Measurements from ENCODE around the gene KDM5C. TPM values are rescaled to one million over a fixed set of nuclear protein-coding genes. Genes with fewer than 3 reads are reported as not detected.
A peak's percentile ranks its signal among the peaks of the same experiment; 100 is the strongest.

KDM5C gene
- polyA plus RNA-seq, 12 donors: 32.1 to 63.2 (median 41.4) TPM; not detected in 1

- no peak for DNase-seq
These were observed 29.6 kb downstream of the KDM5C start for GRCh38 chrX:53195401-53195800.

GRCh38 chrX:53194308-53194707, 30.7 kb downstream of the KDM5C start:
- DNase-seq: no peak

DNA sequence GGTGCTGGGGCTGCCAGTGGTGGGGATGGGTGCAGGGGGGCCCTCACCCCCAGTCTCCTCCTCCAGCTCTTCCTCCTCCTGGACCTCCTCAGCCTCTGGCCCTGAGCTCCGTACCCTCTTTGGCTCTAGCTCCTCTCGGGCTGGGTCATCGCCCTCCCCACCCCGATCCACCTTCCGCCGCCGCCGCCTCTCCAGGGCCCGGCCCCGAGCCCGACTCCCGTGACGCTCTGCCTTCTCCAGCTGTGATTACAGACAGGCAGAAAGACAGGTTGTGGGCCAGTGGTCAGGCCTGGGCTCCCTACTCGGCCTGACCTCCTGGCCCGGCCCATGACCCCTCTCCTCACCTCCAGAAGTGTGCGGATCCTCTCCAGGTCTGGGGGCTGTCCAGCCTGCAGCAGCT, 31.9 kb downstream of the KDM5C start:
- DNase-seq: no peak

DNA sequence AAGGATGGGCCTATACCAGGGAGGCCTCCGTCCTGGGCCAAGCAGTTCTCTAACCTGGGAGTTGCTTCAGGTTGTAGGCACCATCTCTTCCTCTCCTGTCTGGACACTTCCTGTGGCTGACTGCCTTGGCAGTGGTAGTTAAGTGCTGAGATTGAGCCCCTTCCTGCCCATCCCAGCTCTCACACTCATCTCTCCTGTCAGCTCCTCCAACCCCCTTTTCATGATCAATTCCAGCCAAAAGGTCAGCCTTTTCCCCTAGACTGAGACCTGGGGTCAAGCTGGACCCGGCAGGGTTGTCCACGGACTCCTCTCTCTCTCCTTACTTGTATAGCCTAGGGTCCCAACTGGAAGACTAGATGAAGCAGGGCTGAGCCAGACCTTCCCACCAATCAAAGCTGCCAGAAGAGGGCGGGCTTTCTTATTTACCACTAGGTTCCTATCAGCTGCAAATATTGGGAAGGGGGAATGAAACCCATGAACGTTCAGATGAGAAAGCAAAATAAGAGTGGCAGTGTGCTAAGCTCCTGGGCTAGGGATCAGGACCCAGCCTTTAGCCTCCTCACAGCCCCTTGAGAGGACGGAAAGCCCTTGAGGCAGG, 34.5 kb downstream of the KDM5C start:
- no peak for DNase-seq

GRCh38 chrX:53188763-53189162, 36.2 kb downstream of the KDM5C start:
- no peak for DNase-seq

GRCh38 chrX:53186351-53186750, 38.7 kb downstream of the KDM5C start:
- DNase-seq: no peak

DNA sequence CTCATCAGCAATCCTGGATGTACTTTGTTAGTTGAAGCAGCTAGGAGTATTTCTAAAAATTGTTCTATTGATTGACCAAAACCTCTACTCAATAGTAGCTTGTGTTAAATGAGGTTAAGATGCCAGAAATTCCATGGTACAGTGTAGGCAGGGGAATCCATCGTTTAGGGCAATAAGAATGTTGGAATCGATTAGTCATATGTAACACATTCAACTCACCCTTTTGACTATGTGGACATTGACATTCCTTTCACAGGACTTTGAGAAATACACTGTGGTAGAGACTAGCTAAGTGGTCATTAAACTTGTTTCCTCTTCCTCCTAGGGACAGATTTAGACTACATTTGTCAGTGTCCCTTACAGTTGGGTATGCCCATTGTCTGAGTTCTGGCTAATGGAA, 40.2 kb downstream of the KDM5C start:
- no peak for DNase-seq

- DNase-seq: no peak
These were observed 53.7 kb downstream of the KDM5C start for GRCh38 chrX:53171356-53171755.

DNA sequence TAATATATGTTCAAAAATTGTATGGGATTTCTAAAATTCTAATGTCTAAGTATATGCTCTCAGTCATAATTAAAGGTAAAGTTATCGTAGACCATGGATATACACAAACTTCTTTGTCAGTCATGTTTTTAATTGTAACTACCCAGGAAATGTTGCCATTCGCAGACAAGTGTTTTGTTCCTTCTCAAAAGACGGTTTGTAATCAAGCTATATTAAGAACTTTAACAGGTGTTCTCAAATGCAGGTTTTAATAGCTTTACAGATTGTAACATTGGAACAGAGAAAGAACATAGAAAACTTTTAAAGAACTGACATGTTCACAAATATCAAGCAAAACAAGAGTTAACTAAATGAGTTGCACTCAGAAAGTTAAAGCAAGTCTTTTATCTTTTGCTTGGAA, 58.9 kb downstream of the KDM5C start:
- no peak for DNase-seq

GRCh38 chrX:53164566-53164965, 60.4 kb downstream of the KDM5C start:
- DNase-seq: peak; percentile 4

GRCh38 chrX:53163436-53163835, 61.6 kb downstream of the KDM5C start:
- DNase-seq: no peak

GRCh38 chrX:53160297-53160983, 64.6 kb downstream of the KDM5C start:
- no peak for DNase-seq

- DNase-seq: no peak
These were observed 65.8 kb downstream of the KDM5C start for GRCh38 chrX:53159184-53159583.

GRCh38 chrX:53156207-53156596, 68.8 kb downstream of the KDM5C start:
- no peak for DNase-seq

DNA sequence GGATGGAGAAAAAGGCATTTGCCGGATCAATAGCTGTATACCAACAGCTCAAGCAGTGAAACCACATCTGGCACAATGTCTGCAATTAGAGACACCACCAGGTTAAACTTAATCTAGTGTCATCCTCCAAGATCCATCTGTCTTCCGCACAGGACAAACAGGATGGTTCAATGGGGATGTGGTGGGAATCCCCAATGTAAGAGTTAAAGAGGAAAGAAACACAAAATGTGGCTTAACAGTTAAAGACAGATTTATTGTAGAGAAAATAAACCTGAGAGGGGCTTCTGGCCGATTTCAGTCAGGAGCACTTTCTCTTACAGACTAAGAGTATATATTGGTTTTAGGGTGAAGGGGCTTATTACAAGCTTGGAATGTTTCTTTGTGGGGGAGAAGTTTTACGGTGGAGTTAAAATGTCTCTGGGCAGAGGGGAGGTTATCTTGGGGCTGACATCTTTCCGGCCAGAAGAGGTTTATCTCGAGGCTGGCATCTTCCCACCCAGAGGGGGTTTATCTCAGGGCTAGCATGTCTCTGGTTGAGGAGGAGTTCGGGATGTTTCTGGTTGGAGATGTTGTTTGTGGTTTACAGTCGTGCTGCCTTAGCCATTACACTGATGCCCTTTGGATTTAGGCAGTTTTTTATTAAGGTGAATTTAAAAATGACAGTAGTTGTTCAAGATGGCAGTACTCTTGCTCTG, 69.3 kb downstream of the KDM5C start:
- DNase-seq: no peak

- no peak for DNase-seq
These were observed 71.4 kb downstream of the KDM5C start for GRCh38 chrX:53153581-53153980.

Other genes starting within 250 kb of the KDM5C start
- gene GPR173, start 176.4 kb downstream of the KDM5C start, polyA plus RNA-seq (ENCODE audit: insufficient read length in 12 of 12): 10 to 100 TPM in 4 of 12 donors, 1 to 10 TPM in 7, not detected in 1; 5.9 to 13.3 (median 7.6) TPM
- 10 to 100 TPM in 11 of 12 donors, not detected in 1; 11.7 to 50.9 (median 14.6) TPM for gene TSPYL2, start 142.8 kb downstream of the KDM5C start, polyA plus RNA-seq (ENCODE audit: insufficient read length in 12 of 12)
- 10 to 100 TPM in 5 of 12 donors, 1 to 10 TPM in 6, not detected in 1; 5.6 to 17.7 (median 9.8) TPM for gene KANTR, start 131.1 kb downstream of the KDM5C start, polyA plus RNA-seq (ENCODE audit: insufficient read length in 12 of 12)
- gene IQSEC2, start 56.4 kb upstream of the KDM5C start, polyA plus RNA-seq (ENCODE audit: insufficient read length in 12 of 12): 10 to 100 TPM in 11 of 12 donors, not detected in 1; 10.9 to 24.1 (median 18.2) TPM
- gene SMC1A, start 197.4 kb upstream of the KDM5C start, polyA plus RNA-seq (ENCODE audit: insufficient read length in 12 of 12): 10 to 100 TPM in 11 of 12 donors, not detected in 1; 37.8 to 88.6 (median 55.0) TPM
- gene RIBC1, start 197.7 kb upstream of the KDM5C start, polyA plus RNA-seq (ENCODE audit: insufficient read length in 12 of 12): 1 to 10 TPM in 1 of 12 donors, under 1 TPM in 9, not detected in 2; 0.41 to 1.7 (median 0.66) TPM
- gene HSD17B10, start 209.2 kb upstream of the KDM5C start, polyA plus RNA-seq (ENCODE audit: insufficient read length in 12 of 12): 10 to 100 TPM in 11 of 12 donors, not detected in 1; 41.4 to 65.4 (median 57.6) TPM

Measured in muscle of arm (tissue), 12 donors.